SK-N-SH treated with all-trans-retinoic acid at 6 μM for 48 hours (cell line): Measurements from ENCODE around the gene INPP4B.

Experiments used
- ATAC-seq: fragments of 200-7000 bp; cut with Tn5 transposase; 3 replicates; pipeline ENCODE4 v1.9.1; 2020; ENCODE audit warnings: mild to moderate bottlenecking, moderate library complexity
- ARNTL ChIP-seq: fragments of 450-650 bp; formaldehyde crosslinking; IDR thresholded peaks from 2 replicates; pipeline ENCODE4 v1.5.0; 2020; ENCODE audit warnings: low read depth, mild to moderate bottlenecking, moderate library complexity, borderline replicate concordance
- BACH2 ChIP-seq: fragments of 250-450 bp; sonication (Bioruptor Pico); IDR thresholded peaks from 2 replicates; pipeline ENCODE4 v1.9.0; 2021; ENCODE audit warnings: mild to moderate bottlenecking, borderline replicate concordance
- CSDC2 ChIP-seq: fragments of 250-450 bp; sonication (Bioruptor Pico); IDR thresholded peaks from 2 replicates; pipeline ENCODE4 v1.5.0; 2020; ENCODE audit warnings: mild to moderate bottlenecking, moderate library complexity
- CSRNP3 ChIP-seq: fragments of 250-450 bp; sonication (Bioruptor Pico); IDR thresholded peaks from 2 replicates; pipeline ENCODE4 v1.5.1; 2021; ENCODE audit warnings: mild to moderate bottlenecking, moderate library complexity
- ESRRG ChIP-seq: fragments of 250-450 bp; sonication (Bioruptor Pico); IDR thresholded peaks from 2 replicates; pipeline ENCODE4 v1.6.1; 2021; ENCODE audit warnings: mild to moderate bottlenecking
- GLIS3 ChIP-seq: fragments of 250-450 bp; sonication (Bioruptor Pico); IDR thresholded peaks from 2 replicates; pipeline ENCODE4 v1.5.0; 2020; ENCODE audit warnings: mild to moderate bottlenecking, moderate library complexity
- ISL1 ChIP-seq: fragments of 250-450 bp; sonication (Bioruptor Pico); IDR thresholded peaks from 2 replicates; pipeline ENCODE4 v2.1.2; 2022; ENCODE audit warnings: mild to moderate bottlenecking, moderate library complexity
- OSR1 ChIP-seq: fragments of 250-450 bp; sonication (Bioruptor Pico); IDR thresholded peaks from 2 replicates; pipeline ENCODE4 v1.8.0; 2022; ENCODE audit warnings: moderate library complexity, mild to moderate bottlenecking, inconsistent platforms
- PATZ1 ChIP-seq: fragments of 250-450 bp; sonication (Bioruptor Pico); IDR thresholded peaks from 2 replicates; pipeline ENCODE4 v1.8.0; 2020; ENCODE audit warnings: mild to moderate bottlenecking, moderate library complexity, borderline replicate concordance
- POU6F1 ChIP-seq: fragments of 250-450 bp; sonication (Bioruptor Pico); IDR thresholded peaks from 2 replicates; pipeline ENCODE4 v1.8.0; 2021; ENCODE audit warnings: low read depth, mild to moderate bottlenecking, moderate library complexity, borderline replicate concordance
- RARB ChIP-seq: fragments of 250-450 bp; sonication (Bioruptor Pico); IDR thresholded peaks from 2 replicates; pipeline ENCODE4 v1.8.0; 2021; ENCODE audit warnings: mild to moderate bottlenecking, moderate library complexity
- TOX ChIP-seq: fragments of 250-450 bp; sonication (Bioruptor Pico); IDR thresholded peaks from 2 replicates; pipeline ENCODE4 v1.8.0; 2021; ENCODE audit warnings: mild to moderate bottlenecking, moderate library complexity, borderline replicate concordance
- TSHZ2 ChIP-seq: fragments of 250-450 bp; sonication (Bioruptor Pico); IDR thresholded peaks from 2 replicates; pipeline ENCODE4 v1.5.0; 2020; ENCODE audit warnings: mild to moderate bottlenecking, moderate library complexity
- ZC3H10 ChIP-seq: fragments of 250-450 bp; sonication (Bioruptor Pico); IDR thresholded peaks from 2 replicates; pipeline ENCODE4 v1.5.1; 2021; ENCODE audit warnings: mild to moderate bottlenecking, moderate library complexity
- ZFP3 ChIP-seq: fragments of 250-450 bp; sonication (Bioruptor Pico); IDR thresholded peaks from 2 replicates; pipeline ENCODE4 v1.5.0; 2020; ENCODE audit warnings: mild to moderate bottlenecking, moderate library complexity
- ZFP30 ChIP-seq: fragments of 450-650 bp; formaldehyde crosslinking; IDR thresholded peaks from 2 replicates; pipeline ENCODE4 v1.5.0; 2022; ENCODE audit warnings: mild to moderate bottlenecking, moderate library complexity
- ZNF565 ChIP-seq: fragments of 450-650 bp; formaldehyde crosslinking; conservative IDR thresholded peaks from 2 replicates; pipeline ENCODE4 v1.5.0; 2020; ENCODE audit warnings: low read depth, mild to moderate bottlenecking, moderate library complexity
- ZNF70 ChIP-seq: fragments of 450-650 bp; formaldehyde crosslinking; IDR thresholded peaks from 2 replicates; pipeline ENCODE4 v1.5.0; 2020; ENCODE audit warnings: mild to moderate bottlenecking, moderate library complexity
- ZNF8 ChIP-seq: fragments of 450-650 bp; formaldehyde crosslinking; IDR thresholded peaks from 2 replicates; pipeline ENCODE4 v1.5.0; 2020; ENCODE audit warnings: mild to moderate bottlenecking, moderate library complexity

The INPP4B gene

GRCh38 chr4:142567199-142567598, 278.9 kb downstream of the INPP4B start (continued):
- TF ChIP-seq PATZ1 (CRISPR knock-in tag) (no peak), TSHZ2 (CRISPR knock-in tag) (no peak)

GRCh38 chr4:142566777-142567176, 279.3 kb downstream of the INPP4B start:
- no peak for TF ChIP-seq TSHZ2 (CRISPR knock-in tag)
- no peak for TF ChIP-seq ZFP3 (CRISPR knock-in tag)
- no peak for TF ChIP-seq PATZ1 (CRISPR knock-in tag)
- TF ChIP-seq ESRRG, result no peak
- TF ChIP-seq RARB (CRISPR knock-in tag), result no peak
- TF ChIP-seq ZNF565 (CRISPR knock-in tag), result no peak
- no peak for TF ChIP-seq OSR1
- TF ChIP-seq CSRNP3 (CRISPR knock-in tag), result no peak
- no peak for TF ChIP-seq ZNF8 (CRISPR knock-in tag)
- no peak for TF ChIP-seq BACH2 (CRISPR knock-in tag)
- TF ChIP-seq POU6F1 (CRISPR knock-in tag), result no peak
- TF ChIP-seq CSDC2 (CRISPR knock-in tag), result no peak
- TF ChIP-seq ZC3H10 (CRISPR knock-in tag), result no peak
- TF ChIP-seq GLIS3 (CRISPR knock-in tag), result no peak
- TF ChIP-seq ZNF70 (CRISPR knock-in tag), result no peak
- TF ChIP-seq ARNTL (CRISPR knock-in tag), result no peak
- TF ChIP-seq ZFP30, result no peak
- no peak for TF ChIP-seq ISL1 (CRISPR knock-in tag)
- TF ChIP-seq TOX, result no peak
- no peak for ATAC-seq
